Measurements from ENCODE around the gene FBN1.

GRCh38 chr15:48374472-48374871 is 271.0 kb downstream of the FBN1 start:
- no peak for TF ChIP-seq YY1 (IDR thresholded peaks at IDR 0.05; ENCODE audit: insufficient read depth, insufficient read length)
- TF ChIP-seq ZNF274 (IDR thresholded peaks at IDR 0.05; ENCODE audit: low read depth, low read length), result no peak
- TF ChIP-seq SUZ12 (IDR thresholded peaks at IDR 0.05; ENCODE audit: extremely low read depth, insufficient read depth, insufficient read length), result no peak
